HG03342 (cell line): Measurements from ENCODE around the gene MMP13.
"Not testable (repeated sequence)": the region's sequence is repeated elsewhere in the genome, so short reads cannot be mapped to it uniquely, and the experiment has no call there.

Experiments
- ATAC-seq: cut with Tn5 transposase; IDR thresholded peaks from one replicate; pipeline ENCODE4 v1.9.1; 2021; ENCODE audit warnings: mild to moderate bottlenecking, moderate library complexity; ENCODE audit not compliant: unreplicated experiment

Gene MMP13

GRCh38 chr11:102905848-102906247, 49.7 kb downstream of the MMP13 start:
- not testable (repeated sequence) for ATAC-seq

GRCh38 chr11:102903895-102904294, 51.6 kb downstream of the MMP13 start:
- ATAC-seq: not testable (repeated sequence)

GRCh38 chr11:102900346-102900745, 55.2 kb downstream of the MMP13 start:
- no peak for ATAC-seq
